ENCODE results near the gene EXOC6.

DNA sequence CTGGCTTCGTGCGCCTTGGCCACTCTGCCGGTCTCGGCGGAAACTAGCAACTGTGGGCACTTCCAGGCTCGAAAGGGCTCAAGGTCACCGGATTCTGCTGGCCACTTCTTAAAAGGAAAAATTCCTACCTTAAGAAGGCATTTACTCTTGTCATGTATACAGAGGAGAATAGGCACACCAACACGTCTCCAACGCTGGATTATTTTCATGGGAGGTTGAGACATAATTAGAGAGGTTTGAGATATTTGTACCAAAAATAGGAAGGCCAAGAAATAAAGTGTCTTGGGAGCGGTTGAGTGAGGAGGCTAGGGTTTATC lies 220.9 kb downstream of the EXOC6 start:
- TF ChIP-seq POLR2AphosphoS5 (IDR thresholded peaks at IDR 0.05): no peak
- TF ChIP-seq, protein P1, sequence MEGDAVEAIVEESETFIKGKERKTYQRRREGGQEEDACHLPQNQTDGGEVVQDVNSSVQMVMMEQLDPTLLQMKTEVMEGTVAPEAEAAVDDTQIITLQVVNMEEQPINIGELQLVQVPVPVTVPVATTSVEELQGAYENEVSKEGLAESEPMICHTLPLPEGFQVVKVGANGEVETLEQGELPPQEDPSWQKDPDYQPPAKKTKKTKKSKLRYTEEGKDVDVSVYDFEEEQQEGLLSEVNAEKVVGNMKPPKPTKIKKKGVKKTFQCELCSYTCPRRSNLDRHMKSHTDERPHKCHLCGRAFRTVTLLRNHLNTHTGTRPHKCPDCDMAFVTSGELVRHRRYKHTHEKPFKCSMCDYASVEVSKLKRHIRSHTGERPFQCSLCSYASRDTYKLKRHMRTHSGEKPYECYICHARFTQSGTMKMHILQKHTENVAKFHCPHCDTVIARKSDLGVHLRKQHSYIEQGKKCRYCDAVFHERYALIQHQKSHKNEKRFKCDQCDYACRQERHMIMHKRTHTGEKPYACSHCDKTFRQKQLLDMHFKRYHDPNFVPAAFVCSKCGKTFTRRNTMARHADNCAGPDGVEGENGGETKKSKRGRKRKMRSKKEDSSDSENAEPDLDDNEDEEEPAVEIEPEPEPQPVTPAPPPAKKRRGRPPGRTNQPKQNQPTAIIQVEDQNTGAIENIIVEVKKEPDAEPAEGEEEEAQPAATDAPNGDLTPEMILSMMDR (IDR thresholded peaks at IDR 0.05): no peak
- TF ChIP-seq POLR2A (IDR thresholded peaks at IDR 0.05): no peak
- no peak for TF ChIP-seq EP300 (IDR thresholded peaks at IDR 0.05)
